Fibroblast of skin of left quadriceps (primary cell): Measurements from ENCODE around the gene FURIN.
"Not testable (repeated sequence)": the region's sequence is repeated elsewhere in the genome, so short reads cannot be mapped to it uniquely, and the experiment has no call there.

Experiments used
- DNase-seq, 2 experiments: peaks; one replicate each; pipeline ENCODE4 v3.0.0-alpha.2; 2013; ENCODE audit warnings: low read depth in 2 of 2

FURIN gene

DNA sequence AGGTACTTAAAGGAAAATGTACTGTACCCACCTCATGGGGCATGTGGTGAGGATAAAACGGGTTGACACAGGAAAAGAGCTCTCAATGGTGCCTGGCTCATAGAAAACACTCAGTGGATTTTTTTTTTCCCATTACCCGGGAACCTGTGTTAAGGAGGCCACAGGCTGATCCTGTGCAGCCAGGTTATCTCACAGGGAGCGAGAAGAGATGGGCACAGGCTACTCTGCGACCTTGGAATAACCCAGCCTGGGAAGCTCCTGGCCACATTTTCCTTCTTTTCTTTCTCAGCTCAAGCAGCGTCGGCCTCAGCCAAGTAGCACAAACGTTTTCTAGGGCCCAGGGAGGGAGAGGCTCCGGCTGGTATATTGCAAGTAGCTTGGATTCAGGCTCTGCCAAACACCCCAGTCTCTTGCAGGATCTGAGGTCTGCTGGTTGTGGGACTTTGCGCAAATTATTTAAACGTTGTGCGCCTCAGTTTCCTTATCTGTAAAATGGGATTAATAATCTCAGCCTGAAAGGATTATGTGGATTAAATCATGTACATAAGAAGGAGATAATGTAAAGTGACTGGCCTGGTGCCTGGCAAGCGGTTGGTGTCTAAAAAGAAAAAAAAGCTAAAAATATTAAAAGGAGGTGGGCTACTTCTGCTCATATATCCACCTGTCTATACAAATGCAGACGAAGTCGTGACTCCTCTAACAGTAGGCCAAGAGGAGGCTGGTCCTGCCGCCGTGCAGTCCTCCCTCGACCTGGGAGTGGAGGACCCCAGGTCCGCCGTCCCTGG lies 2.2 kb downstream of the FURIN start:
- no peak for DNase-seq

DNA sequence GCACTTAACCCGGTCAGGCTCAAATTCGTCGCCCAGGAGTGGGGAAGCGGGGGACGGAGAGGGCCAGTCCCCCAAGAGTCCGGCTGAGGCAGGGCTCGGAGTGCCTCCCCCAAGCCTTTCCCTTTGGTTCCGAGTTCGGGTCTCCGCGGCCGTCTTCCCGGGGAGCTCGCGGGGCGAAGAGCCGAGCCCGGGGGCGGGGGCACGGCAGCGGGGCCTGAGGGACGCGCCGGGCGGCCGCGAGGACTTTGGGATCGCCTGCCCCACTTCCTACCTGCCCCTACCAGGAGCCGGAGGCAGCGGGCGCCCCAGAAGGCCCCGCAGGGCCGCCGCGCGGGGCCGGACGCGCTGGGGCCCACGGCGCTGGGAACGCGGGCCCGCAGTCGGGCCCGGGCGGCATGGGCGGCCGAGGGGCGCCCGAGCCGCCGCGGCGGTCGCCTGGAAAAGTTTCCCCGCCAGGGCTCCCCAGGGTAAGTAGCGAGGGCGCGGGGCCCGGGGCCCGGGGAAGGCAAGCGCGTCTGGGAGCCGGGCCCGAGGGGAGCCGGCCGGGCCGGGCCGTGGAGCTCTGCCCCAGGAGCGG lies 2.8 kb downstream of the FURIN start:
- DNase-seq = no peak

DNA sequence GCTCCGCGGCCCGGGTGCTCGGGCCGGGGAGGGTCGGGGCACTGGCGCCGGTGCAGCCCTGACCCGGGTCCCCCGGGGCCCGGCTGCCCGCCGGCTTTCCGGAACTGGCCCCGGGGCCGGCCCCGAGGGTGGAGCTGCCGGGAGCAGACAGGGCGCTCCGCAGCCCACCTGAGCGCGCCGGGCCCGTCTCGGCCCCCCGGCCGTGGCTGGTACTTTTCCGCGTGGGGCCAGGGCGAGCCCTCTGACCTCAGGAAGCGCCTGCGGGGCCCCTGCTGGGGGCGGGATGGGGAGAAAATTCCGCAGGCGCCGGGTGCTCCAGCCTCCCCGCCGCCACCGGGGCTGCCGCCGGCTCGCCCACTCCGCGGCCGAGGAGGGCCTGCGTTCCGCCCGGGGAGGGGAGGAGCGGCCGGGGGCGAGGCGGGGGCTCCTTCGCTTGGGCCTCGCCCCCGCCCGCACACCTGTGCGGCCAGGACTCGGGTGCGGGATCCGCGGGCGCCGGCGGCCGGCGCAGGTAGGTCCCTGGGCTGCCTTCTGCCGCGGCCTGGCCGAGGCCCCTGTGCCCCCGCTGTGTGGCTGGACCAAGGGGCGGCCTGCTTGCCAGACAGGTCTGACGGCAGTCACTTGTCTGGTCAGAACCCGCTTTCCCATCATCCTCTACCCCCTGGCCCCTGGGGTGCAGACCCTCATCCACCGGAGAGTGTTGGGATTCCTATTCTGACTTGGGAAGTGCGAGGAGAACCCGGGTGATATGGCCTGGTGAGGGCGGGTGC lies 3.5 kb downstream of the FURIN start:
- DNase-seq = no peak

DNA sequence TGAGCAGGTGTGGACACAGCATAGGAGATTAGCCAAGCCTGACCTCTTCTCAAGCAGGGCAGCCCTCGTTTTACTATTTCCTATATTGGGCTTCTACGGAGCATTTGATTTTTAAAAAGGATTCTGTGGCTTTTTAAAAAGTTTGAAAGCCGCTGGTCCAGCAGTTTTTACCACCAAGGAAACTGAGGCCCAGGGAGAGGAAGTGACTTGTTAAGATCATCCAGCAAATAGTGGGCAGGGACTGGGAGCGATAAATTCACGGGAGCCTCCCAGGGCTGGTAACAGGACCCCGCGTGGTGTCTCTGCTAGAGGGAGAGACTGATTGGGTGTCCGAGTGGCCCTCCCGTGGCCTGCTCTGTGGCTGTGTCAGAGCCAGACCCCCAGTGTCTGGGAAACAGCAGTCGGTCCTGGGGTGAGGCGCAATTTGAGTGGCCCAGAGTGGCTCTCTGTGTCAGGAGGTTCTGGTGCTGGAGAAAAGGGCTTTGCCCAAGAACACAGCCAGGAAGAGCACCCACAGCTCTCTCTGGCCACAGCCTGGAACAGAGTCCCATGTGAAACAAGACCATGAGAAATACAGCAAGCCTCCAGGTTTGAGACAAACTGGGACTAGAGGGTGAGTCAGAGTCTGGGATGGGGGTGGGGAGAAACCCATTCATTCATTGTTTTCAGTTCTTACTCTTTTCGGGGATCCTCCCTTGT lies 4.2 kb downstream of the FURIN start:
- no peak for DNase-seq

DNA sequence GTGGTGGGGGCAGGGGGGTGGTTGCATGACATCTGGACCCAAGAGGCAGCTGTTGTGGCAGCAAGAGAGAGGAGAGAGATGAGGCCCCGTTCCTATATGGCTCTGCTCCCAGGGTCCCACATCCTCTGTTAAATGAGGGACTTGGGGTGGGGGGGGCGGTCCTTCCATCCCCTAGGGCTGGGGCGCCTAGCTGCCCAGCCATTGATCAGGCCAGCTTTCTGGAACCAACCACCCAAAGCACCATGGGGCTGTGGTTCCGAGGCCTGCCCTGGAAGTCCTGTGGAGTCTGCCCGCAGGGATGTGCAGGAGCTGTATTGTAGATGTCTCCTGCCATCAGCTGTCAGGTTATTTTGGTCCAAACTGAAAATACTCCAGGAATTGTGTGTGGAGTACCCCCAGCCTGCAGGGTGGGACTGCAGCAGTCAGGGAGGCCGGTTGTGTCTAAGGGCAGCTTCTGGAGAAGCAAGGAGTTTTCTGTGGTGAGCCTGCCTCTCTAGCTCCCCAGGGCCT lies 5.2 kb downstream of the FURIN start:
- DNase-seq = no peak

DNA sequence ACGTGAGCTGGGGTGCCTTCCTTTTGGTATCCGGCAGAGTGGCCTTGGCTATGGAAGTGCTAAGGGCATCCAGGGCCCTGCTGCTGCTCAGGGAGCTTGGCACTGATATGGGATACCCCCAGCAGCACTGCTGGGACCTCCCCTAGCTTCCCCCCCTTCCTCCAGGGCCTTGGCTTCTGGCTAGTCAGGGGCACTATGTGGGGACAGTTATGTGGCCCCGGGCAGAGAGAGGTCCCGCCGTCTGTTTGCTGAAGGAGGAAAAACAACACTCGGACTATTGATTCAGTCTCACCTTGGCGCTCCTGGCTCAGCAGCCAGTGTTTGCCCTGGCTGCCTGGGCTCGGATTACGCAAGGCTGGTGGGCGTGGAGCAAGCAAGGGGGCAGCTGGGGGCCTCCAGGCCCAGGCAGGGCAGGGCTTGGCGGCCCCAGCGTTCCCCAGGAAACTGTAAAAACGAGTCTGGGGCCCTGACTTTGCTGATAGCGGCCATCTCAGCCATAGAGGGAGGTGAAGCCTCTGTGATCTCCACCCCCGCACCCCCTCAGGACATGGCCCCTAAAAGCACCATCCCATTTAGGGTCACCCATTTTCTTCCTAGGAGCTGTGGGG lies 5.7 kb downstream of the FURIN start:
- no peak for DNase-seq

DNA sequence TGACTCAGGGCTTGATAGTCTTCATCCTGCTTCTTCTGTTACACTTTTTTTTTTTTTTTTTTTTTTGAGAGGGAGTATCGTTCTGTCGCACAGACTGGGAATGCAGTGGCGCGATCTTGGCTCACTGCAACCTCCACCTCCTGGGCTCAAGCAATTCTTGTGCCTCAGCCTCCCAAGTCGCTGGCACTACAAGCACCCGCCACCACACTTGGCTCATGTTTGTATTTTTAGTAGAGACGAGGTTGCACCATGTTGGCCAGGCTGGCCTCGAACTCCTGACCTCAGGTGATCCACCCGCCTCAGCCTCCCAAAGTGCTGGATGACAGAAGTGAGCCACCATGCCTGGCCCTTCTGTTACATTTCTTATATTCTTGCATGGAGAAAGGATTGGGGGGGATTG lies 6.6 kb downstream of the FURIN start:
- not testable (repeated sequence) for DNase-seq

DNA sequence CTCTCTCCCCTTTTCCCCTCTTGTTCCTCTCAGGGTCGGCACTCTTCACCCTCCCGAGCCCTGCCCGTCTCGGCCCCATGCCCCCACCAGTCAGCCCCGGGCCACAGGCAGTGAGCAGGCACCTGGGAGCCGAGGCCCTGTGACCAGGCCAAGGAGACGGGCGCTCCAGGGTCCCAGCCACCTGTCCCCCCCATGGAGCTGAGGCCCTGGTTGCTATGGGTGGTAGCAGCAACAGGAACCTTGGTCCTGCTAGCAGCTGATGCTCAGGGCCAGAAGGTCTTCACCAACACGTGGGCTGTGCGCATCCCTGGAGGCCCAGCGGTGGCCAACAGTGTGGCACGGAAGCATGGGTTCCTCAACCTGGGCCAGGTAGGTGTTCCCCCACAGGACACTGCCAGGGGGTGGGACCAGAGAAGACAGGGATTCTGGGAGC lies 7.2 kb downstream of the FURIN start:
- no peak for DNase-seq

DNA sequence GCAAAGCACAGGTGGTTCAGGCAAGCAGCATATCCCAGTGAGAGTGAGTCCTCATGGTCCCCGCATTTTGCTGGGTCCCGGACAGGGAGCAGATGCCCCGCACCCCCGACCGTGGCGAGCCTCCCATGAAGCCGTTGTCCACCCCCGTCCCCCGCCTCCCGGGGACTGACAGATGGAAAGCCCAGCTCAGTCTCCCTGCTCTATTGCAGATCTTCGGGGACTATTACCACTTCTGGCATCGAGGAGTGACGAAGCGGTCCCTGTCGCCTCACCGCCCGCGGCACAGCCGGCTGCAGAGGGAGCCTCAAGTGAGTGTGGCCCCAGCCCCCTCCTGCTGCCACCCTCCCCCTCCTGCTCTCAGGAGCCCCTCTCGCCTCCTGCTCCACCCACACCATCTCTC lies 7.7 kb downstream of the FURIN start:
- DNase-seq = no peak

DNA sequence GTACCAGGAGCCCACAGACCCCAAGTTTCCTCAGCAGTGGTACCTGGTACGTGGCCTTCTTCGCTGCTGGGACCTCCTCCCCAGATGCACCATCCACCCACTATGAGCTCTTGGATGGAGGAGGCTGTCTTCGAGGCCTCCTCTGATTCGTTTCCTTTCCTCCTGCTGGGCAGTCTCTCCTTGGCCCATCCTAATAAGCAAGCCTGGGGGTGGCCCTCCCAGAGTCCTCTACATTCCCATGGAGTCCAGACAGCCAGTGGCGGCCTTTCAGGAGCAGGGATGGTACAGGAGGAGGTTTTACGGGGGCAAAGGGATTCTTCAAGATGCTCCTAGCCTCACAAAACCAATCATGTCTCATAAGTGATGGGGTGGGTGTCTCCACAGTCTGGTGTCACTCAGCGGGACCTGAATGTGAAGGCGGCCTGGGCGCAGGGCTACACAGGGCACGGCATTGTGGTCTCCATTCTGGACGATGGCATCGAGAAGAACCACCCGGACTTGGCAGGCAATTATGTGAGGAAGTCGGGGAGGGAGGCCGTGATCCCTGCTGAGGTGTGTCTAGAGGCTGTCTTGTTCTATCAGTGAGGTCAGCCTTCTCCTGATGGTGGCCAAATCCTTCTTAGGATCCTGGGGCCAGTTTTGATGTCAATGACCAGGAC lies 8.3 kb downstream of the FURIN start:
- no peak for DNase-seq

DNA sequence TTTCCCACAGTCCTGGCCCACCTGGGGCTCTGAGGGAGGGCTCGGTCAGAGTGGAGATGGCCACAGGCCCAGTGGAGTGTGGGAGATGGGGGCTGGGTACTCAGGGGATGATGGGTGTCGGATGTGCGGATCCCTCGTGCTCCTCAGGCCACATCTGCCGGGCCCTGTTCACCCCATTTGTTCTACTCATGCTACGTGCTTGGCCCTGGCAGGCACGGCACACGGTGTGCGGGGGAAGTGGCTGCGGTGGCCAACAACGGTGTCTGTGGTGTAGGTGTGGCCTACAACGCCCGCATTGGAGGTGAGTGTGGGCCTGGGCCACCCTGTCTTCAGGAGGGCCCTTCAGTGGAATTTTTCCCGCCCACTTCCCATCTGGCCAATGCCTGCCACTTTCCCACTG lies 8.9 kb downstream of the FURIN start:
- no peak for DNase-seq

DNA sequence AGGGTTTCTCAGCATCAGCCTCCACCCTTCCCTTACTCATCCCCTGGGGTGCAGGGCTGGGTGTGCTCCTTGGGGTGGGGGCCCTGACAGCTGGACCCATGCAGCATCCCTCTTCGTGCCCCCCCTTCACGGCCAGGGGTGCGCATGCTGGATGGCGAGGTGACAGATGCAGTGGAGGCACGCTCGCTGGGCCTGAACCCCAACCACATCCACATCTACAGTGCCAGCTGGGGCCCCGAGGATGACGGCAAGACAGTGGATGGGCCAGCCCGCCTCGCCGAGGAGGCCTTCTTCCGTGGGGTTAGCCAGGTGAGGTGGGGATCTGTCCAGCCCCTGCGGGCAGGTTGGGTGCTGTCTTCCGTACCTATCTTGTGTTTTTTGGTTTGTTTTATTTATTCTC lies 9.6 kb downstream of the FURIN start:
- DNase-seq = no peak

DNA sequence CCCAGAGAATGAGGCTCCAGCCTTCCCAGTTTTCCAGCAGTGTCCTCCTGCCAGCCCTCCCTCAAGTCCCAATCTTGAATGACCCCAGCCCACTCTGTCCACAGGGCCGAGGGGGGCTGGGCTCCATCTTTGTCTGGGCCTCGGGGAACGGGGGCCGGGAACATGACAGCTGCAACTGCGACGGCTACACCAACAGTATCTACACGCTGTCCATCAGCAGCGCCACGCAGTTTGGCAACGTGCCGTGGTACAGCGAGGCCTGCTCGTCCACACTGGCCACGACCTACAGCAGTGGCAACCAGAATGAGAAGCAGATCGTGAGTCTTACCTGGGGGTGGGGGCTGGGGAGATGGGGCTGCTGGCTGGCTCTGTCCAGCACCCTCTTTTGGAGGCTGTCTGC lies 10.3 kb downstream of the FURIN start:
- DNase-seq = no peak

DNA sequence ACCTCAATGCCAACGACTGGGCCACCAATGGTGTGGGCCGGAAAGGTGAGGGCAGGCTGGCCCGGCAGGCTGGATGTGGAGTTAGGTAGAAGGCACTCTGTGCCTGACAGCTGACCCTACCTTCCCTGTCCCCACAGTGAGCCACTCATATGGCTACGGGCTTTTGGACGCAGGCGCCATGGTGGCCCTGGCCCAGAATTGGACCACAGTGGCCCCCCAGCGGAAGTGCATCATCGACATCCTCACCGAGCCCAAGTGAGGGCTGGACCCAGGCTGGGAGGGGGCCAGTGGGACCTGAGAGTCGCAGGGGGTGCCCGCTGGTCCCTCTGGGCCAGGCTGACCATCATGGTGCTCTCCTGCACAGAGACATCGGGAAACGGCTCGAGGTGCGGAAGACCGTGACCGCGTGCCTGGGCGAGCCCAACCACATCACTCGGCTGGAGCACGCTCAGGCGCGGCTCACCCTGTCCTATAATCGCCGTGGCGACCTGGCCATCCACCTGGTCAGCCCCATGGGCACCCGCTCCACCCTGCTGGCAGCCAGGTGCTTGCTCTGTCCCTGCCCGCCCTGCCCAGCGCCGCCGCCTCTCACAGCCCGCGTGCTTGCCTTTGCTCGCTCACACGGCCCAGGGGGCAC lies 11.5 kb downstream of the FURIN start:
- no peak for DNase-seq

DNA sequence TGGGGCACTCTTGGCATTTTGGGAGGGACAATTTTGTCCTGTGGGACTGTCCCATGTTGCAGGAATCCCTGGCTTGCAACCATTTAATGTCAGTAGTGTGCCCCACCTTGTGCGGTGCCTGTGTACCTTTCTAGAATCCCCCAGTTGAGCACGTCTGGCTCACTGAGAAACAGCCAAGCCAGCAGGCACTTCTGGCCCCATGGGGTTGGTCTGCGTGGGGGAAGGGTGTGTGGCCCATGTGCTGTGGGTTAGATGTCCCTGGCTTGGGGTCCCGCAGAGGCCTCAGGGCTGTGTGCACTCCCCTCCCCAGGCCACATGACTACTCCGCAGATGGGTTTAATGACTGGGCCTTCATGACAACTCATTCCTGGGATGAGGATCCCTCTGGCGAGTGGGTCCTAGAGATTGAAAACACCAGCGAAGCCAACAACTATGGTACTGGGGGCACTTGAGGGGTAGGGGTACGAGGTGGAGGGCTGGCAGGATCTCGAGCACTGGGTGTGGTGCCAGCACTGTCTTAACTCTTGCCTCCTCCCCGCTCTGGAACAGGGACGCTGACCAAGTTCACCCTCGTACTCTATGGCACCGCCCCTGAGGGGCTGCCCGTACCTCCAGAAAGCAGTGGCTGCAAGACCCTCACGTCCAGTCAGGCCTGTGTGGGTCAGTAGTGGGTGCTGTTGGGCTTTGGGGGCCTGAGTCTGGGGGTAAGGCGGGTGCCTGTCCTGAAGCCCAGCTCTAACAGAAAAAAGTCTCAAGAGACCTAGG lies 12.2 kb downstream of the FURIN start:
- DNase-seq = no peak

DNA sequence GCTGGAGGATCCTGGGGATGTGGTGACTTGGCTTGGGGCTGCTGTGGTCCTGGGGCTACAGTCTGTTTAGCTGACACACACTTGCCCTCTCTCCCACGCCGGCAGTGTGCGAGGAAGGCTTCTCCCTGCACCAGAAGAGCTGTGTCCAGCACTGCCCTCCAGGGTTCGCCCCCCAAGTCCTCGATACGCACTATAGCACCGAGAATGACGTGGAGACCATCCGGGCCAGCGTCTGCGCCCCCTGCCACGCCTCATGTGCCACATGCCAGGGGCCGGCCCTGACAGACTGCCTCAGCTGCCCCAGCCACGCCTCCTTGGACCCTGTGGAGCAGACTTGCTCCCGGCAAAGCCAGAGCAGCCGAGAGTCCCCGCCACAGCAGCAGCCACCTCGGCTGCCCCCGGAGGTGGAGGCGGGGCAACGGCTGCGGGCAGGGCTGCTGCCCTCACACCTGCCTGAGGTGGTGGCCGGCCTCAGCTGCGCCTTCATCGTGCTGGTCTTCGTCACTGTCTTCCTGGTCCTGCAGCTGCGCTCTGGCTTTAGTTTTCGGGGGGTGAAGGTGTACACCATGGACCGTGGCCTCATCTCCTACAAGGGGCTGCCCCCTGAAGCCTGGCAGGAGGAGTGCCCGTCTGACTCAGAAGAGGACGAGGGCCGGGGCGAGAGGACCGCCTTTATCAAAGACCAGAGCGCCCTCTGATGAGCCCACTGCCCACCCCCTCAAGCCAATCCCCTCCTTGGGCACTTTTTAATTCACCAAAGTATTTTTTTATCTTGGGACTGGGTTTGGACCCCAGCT lies 13.0 kb downstream of the FURIN start:
- DNase-seq = no peak

DNA sequence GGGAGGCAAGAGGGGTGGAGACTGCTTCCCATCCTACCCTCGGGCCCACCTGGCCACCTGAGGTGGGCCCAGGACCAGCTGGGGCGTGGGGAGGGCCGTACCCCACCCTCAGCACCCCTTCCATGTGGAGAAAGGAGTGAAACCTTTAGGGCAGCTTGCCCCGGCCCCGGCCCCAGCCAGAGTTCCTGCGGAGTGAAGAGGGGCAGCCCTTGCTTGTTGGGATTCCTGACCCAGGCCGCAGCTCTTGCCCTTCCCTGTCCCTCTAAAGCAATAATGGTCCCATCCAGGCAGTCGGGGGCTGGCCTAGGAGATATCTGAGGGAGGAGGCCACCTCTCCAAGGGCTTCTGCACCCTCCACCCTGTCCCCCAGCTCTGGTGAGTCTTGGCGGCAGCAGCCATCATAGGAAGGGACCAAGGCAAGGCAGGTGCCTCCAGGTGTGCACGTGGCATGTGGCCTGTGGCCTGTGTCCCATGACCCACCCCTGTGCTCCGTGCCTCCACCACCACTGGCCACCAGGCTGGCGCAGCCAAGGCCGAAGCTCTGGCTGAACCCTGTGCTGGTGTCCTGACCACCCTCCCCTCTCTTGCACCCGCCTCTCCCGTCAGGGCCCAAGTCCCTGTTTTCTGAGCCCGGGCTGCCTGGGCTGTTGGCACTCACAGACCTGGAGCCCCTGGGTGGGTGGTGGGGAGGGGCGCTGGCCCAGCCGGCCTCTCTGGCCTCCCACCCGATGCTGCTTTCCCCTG lies 13.8 kb downstream of the FURIN start:
- no peak for DNase-seq

DNA sequence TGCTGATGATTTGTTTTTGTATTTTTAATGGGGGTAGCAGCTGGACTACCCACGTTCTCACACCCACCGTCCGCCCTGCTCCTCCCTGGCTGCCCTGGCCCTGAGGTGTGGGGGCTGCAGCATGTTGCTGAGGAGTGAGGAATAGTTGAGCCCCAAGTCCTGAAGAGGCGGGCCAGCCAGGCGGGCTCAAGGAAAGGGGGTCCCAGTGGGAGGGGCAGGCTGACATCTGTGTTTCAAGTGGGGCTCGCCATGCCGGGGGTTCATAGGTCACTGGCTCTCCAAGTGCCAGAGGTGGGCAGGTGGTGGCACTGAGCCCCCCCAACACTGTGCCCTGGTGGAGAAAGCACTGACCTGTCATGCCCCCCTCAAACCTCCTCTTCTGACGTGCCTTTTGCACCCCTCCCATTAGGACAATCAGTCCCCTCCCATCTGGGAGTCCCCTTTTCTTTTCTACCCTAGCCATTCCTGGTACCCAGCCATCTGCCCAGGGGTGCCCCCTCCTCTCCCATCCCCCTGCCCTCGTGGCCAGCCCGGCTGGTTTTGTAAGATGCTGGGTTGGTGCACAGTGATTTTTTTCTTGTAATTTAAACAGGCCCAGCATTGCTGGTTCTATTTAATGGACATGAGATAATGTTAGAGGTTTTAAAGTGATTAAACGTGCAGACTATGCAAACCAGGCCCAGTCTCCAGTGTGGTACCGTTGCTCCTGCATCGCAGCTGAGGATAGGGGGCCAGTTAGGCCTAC lies 14.6 kb downstream of the FURIN start:
- no peak for DNase-seq
